Measurements from ENCODE around the gene LMTK3.

DNA sequence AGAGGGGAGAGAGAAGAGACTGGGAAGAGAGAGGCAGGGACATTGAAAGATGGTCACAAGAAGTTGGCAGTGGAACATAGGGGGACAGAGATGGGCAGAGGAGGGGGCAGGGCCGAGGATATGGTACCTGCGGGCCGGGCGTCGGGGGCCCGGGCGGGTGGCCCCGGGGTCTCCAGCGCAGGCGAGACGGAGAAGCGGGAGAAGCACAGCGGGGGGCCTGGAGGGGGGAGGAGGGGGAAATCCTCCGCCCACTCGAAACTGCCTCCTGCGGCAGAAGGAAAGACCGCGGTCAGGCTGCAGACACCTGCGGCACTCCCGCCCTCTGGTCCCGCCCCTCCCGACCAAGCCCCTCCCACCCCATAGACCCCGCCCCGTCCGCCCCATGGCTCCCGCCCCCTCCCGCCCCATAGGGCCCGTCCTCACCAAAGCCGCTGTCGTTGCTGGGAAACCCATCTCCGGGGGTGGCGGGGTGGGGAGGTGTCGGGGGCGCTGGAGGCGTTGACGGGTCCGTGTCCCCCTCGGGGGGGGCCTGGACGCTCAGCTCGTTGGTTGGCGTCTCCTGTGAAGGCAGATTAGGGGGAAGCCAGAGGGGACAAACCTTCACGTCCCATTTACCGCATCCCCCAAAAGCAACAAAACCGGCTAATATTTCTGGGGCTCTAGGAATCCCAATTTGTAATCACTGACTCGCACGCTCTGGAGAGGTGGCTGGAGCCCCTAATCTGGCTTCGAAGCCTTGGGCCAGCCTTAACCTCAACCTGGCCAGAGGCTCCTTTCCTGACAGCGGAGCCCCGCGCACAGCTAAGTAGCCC is 20.4 kb downstream of the LMTK3 start:
- TF ChIP-seq CTCF (IDR thresholded peaks at IDR 0.05) (no peak), POLR2A (IDR thresholded peaks at IDR 0.05) (no peak)

All from tibial nerve (tissue), 3 donors.